Stimulated activated effector memory CD8-positive, alpha-beta T cell treated with anti-CD3 and anti-CD28 coated beads, Interleukin-12 subunit alpha, Interleukin-12 subunit beta, amount 100 ng/mL, for 72 hours (primary cell): ENCODE data around the gene TTLL8.

Source experiments
- ATAC-seq: fragments of 150-1000 bp; cut with Tn5 transposase; 2 replicates; pipeline ENCODE4 v1.10.0; 2021
- DNase-seq, 2 donors: peaks; one replicate each; pipeline ENCODE4 v3.0.0; 2021 to 2022; ENCODE audit warnings: low spot score in 2 of 2
- H3K27ac Mint-ChIP-seq: one replicate; pipeline ENCODE4 v1.8.0; 2022; ENCODE audit warnings: mild to moderate bottlenecking, mixed read lengths
- H3K36me3 Mint-ChIP-seq: one replicate; pipeline ENCODE4 v1.8.0; 2022; ENCODE audit warnings: mild to moderate bottlenecking, mixed read lengths
- H3K4me1 Mint-ChIP-seq: one replicate; pipeline ENCODE4 v1.8.0; 2022; ENCODE audit warnings: mixed read lengths
- H3K4me3 Mint-ChIP-seq: one replicate; pipeline ENCODE4 v1.8.0; 2022; ENCODE audit warnings: mild to moderate bottlenecking, mixed read lengths
- H3K9me3 Mint-ChIP-seq: one replicate; pipeline ENCODE4 v1.8.0; 2022; ENCODE audit warnings: mixed read lengths

Gene TTLL8

DNA sequence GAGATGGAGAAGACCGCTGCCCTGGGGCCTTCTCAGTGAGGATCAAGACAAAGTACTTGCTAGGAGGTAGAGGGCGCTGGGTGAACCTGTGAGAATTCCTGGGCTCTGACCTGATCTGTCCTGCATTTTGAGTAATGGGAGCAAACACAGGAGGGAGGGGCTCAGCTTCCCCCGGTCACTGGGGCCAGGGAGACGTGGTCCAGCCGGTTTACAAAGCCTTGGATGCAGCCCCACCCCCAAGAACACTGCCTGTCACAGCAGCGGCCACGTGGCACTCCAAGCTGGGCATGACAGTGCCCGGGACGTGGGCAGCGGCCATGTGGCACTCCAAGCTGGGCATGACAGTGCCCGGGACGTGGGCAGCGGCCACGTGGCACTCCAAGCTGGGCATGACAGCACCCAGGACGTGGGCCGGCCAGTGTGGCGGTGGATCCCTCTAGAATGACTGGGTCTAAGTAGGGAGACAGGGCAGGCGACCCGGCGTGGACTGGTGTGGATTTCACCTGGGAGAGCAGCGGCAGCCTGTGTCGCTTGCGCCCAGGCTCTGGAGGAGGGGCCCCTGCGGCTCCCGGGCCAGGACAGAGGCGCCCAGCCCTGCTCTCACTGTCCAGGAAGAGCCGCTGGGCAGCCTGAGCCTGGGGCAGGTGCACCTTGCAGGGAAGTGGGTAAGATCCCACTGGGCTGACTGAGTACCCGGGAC lies 2.5 kb upstream of the TTLL8 start:
- H3K4me1 Mint-ChIP-seq, result no peaks in the 10 kb centered on the region
- H3K36me3 Mint-ChIP-seq, result no peaks in the 10 kb centered on the region
- ATAC-seq (no peak), DNase-seq (no peak)
- no peaks in the 10 kb centered on the region for H3K9me3 Mint-ChIP-seq
- H3K4me3 Mint-ChIP-seq, result no peak overlapping the region
- no peak overlapping the region for H3K27ac Mint-ChIP-seq

GRCh38 chr22:50059881-50060262 lies 1.8 kb upstream of the TTLL8 start:
- no peak for DNase-seq
- Mint-ChIP-seq H3K9me3 (no peaks in the 10 kb centered on the region), H3K36me3 (peaks cover 2% of the 10 kb centered on the region), H3K4me3 (no peak overlapping the region), H3K4me1 (no peaks in the 10 kb centered on the region), H3K27ac (no peak overlapping the region)
- no peak for ATAC-seq

- no peak overlapping the region for H3K4me3 Mint-ChIP-seq
- no peak overlapping the region for H3K27ac Mint-ChIP-seq
- ATAC-seq (no peak), DNase-seq (no peak)
- no peaks in the 10 kb centered on the region for H3K9me3 Mint-ChIP-seq
- H3K36me3 Mint-ChIP-seq, result peaks cover 6% of the 10 kb centered on the region
- no peaks in the 10 kb centered on the region for H3K4me1 Mint-ChIP-seq
Observed at GRCh38 chr22:50058906-50059880, 1.1 kb upstream of the TTLL8 start.

GRCh38 chr22:50057278-50058060 lies 629 bp downstream of the TTLL8 start:
- Mint-ChIP-seq H3K4me1 (no peaks in the 10 kb centered on the region), H3K27ac (no peak overlapping the region), H3K4me3 (no peak overlapping the region), H3K9me3 (peaks cover 3% of the 10 kb centered on the region), H3K36me3 (peaks cover 6% of the 10 kb centered on the region)
- ATAC-seq, result no peak
- no peak for DNase-seq

DNA sequence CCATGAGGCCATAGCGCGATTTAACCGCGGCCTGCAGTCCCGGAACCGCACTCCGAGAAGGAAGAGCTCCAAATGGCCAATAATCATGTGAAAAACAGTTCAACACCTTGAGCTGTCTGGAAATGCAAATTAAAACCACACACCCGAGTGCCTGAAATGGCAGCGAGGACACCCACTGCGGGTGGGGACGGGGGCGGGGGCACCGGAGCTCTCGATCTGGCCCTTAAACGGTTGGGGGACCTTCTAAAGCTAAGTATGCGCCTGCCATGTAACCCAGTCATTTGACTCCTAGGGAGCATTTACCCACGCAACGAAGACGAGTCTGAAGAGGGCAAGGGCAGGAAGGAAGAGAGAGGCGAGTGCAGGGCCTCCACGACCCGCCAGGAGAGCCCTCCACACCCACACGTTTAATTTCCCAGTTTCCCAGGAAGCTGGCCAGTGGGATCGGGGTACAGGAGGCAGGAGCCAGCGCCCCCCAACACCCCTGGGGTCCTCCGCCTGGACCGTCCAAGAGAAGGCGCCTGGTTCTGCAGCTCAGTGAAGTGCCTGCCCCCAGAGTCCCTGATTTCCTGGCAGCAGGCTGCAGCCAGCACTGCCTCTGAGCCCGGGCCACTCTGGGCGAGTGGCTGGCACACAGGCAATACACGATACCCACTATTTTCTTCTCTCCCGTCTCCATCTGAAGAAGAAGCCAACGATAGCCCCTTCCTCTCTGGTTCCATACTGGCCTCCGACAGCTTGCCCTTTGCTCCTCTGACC lies 1.7 kb downstream of the TTLL8 start:
- Mint-ChIP-seq H3K36me3 (peaks cover 6% of the 10 kb centered on the region), H3K4me1 (no peaks in the 10 kb centered on the region), H3K27ac (no peak overlapping the region), H3K9me3 (peaks cover 3% of the 10 kb centered on the region), H3K4me3 (no peak overlapping the region)
- ATAC-seq, result no peak
- no peak for DNase-seq

- DNase-seq (no peak), ATAC-seq (no peak)
- Mint-ChIP-seq H3K4me3 (no peak overlapping the region), H3K9me3 (peaks cover 3% of the 10 kb centered on the region), H3K36me3 (peaks cover 6% of the 10 kb centered on the region), H3K27ac (no peak overlapping the region), H3K4me1 (no peaks in the 10 kb centered on the region)
Observed at GRCh38 chr22:50053861-50054260, 4.2 kb downstream of the TTLL8 start.

DNA sequence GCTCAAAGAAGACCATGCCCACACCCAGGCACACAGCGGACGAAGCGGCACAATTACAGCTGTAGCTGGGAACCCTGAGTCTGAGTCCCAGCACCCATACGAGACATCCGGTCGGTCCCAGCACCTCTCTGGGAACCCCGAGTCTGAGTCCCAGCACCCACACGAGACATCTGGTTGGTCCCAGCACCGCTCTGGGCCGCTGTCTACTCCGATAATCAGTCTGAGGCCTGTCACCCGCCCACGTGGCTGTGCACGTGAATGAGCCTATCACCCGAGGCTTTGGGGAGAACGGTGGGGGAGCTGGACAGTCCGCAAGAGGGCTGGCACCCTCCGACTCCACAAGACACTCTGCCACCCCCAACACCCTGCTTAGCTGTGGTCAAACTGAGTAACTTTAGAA lies 6.2 kb downstream of the TTLL8 start:
- Mint-ChIP-seq H3K27ac (no peak overlapping the region), H3K4me3 (no peak overlapping the region), H3K9me3 (peaks cover 3% of the 10 kb centered on the region), H3K4me1 (no peaks in the 10 kb centered on the region), H3K36me3 (peaks cover 6% of the 10 kb centered on the region)
- no peak for ATAC-seq
- no peak for DNase-seq

GRCh38 chr22:50049299-50050195 lies 8.6 kb downstream of the TTLL8 start:
- DNase-seq (no peak), ATAC-seq (no peak)
- H3K9me3 Mint-ChIP-seq, result peaks cover 3% of the 10 kb centered on the region
- peaks cover 5% of the 10 kb centered on the region for H3K4me1 Mint-ChIP-seq
- H3K4me3 Mint-ChIP-seq, result no peak overlapping the region
- H3K27ac Mint-ChIP-seq, result no peak overlapping the region
- peaks cover under 1% of the 10 kb centered on the region for H3K36me3 Mint-ChIP-seq

DNA sequence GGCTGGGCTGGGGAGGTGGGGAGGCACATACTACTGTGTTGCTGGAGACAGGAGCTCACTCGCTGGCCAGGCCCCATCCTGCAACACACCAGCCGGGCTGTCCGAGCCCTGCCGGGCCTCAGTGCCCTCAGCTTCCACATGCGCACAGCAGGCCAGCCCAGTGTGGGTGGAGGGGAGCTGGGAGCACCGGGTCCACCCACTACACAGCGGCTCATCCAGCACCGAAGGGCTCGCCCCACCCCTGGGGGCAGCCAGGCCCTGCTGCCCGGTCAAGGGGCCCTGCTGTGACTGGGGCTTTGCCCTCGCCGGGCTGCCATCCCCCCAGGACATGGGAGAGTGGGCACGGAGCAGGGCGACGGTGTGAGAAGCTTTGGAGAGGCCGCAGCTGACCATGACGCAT lies 9.3 kb downstream of the TTLL8 start:
- no peak overlapping the region for H3K4me3 Mint-ChIP-seq
- no peaks in the 10 kb centered on the region for H3K36me3 Mint-ChIP-seq
- H3K9me3 Mint-ChIP-seq, result peaks cover 1% of the 10 kb centered on the region
- DNase-seq (no peak), ATAC-seq (no peak)
- peaks cover 8% of the 10 kb centered on the region for H3K4me1 Mint-ChIP-seq
- H3K27ac Mint-ChIP-seq, result no peak overlapping the region

- no peak for ATAC-seq
- H3K4me3 Mint-ChIP-seq, result no peak overlapping the region
Observed at GRCh38 chr22:50048061-50048765, 9.9 kb downstream of the TTLL8 start.

DNA sequence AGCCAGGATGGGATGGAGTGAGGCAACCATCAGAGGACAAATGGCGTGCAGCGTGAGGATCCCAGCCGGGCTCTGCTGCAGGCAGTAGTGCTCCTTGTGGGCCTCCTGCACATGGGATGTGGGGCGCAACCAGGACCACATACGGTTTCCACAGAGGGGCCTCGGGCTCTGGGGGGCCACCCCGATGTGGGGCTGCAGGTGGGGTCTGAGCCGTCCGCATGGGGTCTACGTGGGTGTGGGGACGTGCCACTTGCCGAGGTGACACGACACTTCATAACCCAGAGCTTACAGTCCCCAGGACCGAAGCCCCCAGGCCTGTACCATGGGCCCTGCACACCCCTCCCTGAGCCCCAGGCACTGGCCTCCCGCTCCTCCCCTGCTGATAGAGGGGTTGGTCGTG lies 10.8 kb downstream of the TTLL8 start:
- Mint-ChIP-seq H3K9me3 (no peaks in the 10 kb centered on the region), H3K27ac (no peak overlapping the region), H3K36me3 (no peaks in the 10 kb centered on the region), H3K4me1 (peaks cover 8% of the 10 kb centered on the region), H3K4me3 (no peak overlapping the region)
- DNase-seq (no peak), ATAC-seq (no peak)

More at GRCh38 chr22:50048061-50048765, 9.9 kb downstream of the TTLL8 start:
- H3K9me3 Mint-ChIP-seq, result no peaks in the 10 kb centered on the region
- H3K27ac Mint-ChIP-seq, result no peak overlapping the region
- H3K4me1 Mint-ChIP-seq, result peaks cover 8% of the 10 kb centered on the region
- no peak for DNase-seq
- H3K36me3 Mint-ChIP-seq, result no peaks in the 10 kb centered on the region

- Mint-ChIP-seq H3K27ac (no peak overlapping the region), H3K36me3 (no peaks in the 10 kb centered on the region), H3K9me3 (no peaks in the 10 kb centered on the region), H3K4me1 (peaks cover 8% of the 10 kb centered on the region), H3K4me3 (no peak overlapping the region)
- no peak for DNase-seq
- ATAC-seq, result no peak
Observed at GRCh38 chr22:50046481-50047245, 11.4 kb downstream of the TTLL8 start.

DNA sequence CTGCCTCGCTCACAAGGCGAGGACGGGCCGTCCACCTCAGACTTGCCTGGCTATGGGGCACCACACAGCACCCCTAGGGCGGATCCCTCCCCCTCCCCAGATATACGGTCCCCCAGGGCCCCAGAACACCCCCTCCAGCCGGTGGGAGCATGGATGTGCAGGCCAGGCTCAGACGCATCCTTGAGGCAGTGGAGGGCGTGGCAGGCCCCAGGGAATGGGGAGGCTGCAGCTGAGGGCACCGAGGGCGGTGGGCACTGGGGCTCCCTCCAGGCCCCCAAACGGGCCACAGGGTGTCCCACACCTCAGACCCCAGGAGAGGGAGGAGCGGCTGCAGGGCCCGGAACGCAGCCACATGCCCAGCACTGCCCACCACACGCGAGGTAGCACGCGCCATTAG lies 12.1 kb downstream of the TTLL8 start:
- Mint-ChIP-seq H3K4me1 (peaks cover 8% of the 10 kb centered on the region), H3K27ac (no peak overlapping the region), H3K36me3 (no peaks in the 10 kb centered on the region), H3K9me3 (no peaks in the 10 kb centered on the region), H3K4me3 (no peak overlapping the region)
- no peak for DNase-seq
- ATAC-seq, result no peak
